Stimulated activated CD4-positive, alpha-beta T cell treated with anti-CD3 and anti-CD28 coated beads, Interleukin-15, amount 100 ng/mL, for 1 hour (primary cell): ENCODE measurements around the gene TBX3.

Experiments
- DNase-seq, 2 donors: peaks; one replicate each; pipeline ENCODE4 v3.0.0-alpha.2; 2020; ENCODE audit warnings: low read depth in 1 of 2, low spot score in 1 of 2

TBX3 gene

GRCh38 chr12:114636723-114637480 is 47.1 kb downstream of the TBX3 start:
- DNase-seq, result no peak

GRCh38 chr12:114631242-114631641 is 52.7 kb downstream of the TBX3 start:
- DNase-seq, result no peak

GRCh38 chr12:114628199-114628598 is 55.8 kb downstream of the TBX3 start:
- DNase-seq, result no peak

GRCh38 chr12:114627393-114627792 is 56.6 kb downstream of the TBX3 start:
- DNase-seq, result no peak

- DNase-seq, result no peak
Measured at GRCh38 chr12:114625294-114625851, 58.6 kb downstream of the TBX3 start.

- no peak for DNase-seq
Measured at GRCh38 chr12:114623737-114624136, 60.2 kb downstream of the TBX3 start.
